ENCODE data around the gene PDE4D. TPM values are rescaled to one million over a fixed set of nuclear protein-coding genes. Genes with fewer than 3 reads are reported as not detected.

Gene PDE4D
- total RNA-seq, 1 experiment from 2014 or later, result 11.6 TPM

GRCh38 chr5:59665086-59665831 lies 228.3 kb downstream of the PDE4D start:
- CTCF ChIA-PET, result interaction anchor here (0.7 to 1.5 kb wide), 4 partner anchors 17 to 159 kb away, joined by 3 to 10 read pairs (median 3); no protein-coding TSS in a partner anchor
- no peak for DNase-seq
- H3K4me1 Mint-ChIP-seq (ENCODE audit: low read depth, unreplicated experiment), result peaks cover 22% of the 10 kb centered on the region
- no peaks in the 10 kb centered on the region for H3K27me3 Mint-ChIP-seq (ENCODE audit: unreplicated experiment)
- intact Hi-C loops (cut with micrococcal nuclease; ENCODE audit: unreplicated experiment), result no loop called here
- H3K4me3 Mint-ChIP-seq (ENCODE audit: low read depth, unreplicated experiment), result no peak overlapping the region
- TF ChIP-seq CTCF (IDR thresholded peaks at IDR 0.05; ENCODE audit: unreplicated experiment), result no peak
- no TSS peak for BruUV-seq (replicated peaks)
- no peak overlapping the region for H3K27ac Mint-ChIP-seq (ENCODE audit: unreplicated experiment)
- H3K36me3 Mint-ChIP-seq (ENCODE audit: insufficient read depth, unreplicated experiment), result no peaks in the 10 kb centered on the region
- H3K9me3 Mint-ChIP-seq (ENCODE audit: low read depth, unreplicated experiment), result no peaks in the 10 kb centered on the region

- no peak for DNase-seq
- no peak overlapping the region for H3K4me3 Mint-ChIP-seq (ENCODE audit: low read depth, unreplicated experiment)
- intact Hi-C loops (cut with micrococcal nuclease; ENCODE audit: unreplicated experiment), result loop anchor here (5.0 kb wide), 2 partner anchors 75 to 135 kb away; no protein-coding TSS in a partner anchor
- H3K4me1 Mint-ChIP-seq (ENCODE audit: low read depth, unreplicated experiment), result peaks cover 22% of the 10 kb centered on the region
- peak overlapping the region; percentile 91 for H3K27ac Mint-ChIP-seq (ENCODE audit: unreplicated experiment)
- no peaks in the 10 kb centered on the region for H3K27me3 Mint-ChIP-seq (ENCODE audit: unreplicated experiment)
- no TSS peak for BruUV-seq (replicated peaks)
- H3K9me3 Mint-ChIP-seq (ENCODE audit: low read depth, unreplicated experiment), result no peaks in the 10 kb centered on the region
- H3K36me3 Mint-ChIP-seq (ENCODE audit: insufficient read depth, unreplicated experiment), result no peaks in the 10 kb centered on the region
- CTCF ChIA-PET, result interaction anchor here (0.8 to 1.2 kb wide), 3 partner anchors 154 to 159 kb away, joined by 3 to 4 read pairs (median 4); no protein-coding TSS in a partner anchor
- TF ChIP-seq CTCF (IDR thresholded peaks at IDR 0.05; ENCODE audit: unreplicated experiment), result no peak
Measured at GRCh38 chr5:59661954-59662615, 231.4 kb downstream of the PDE4D start.

GRCh38 chr5:59661311-59661710 lies 232.2 kb downstream of the PDE4D start:
- Mint-ChIP-seq H3K4me1 (ENCODE audit: low read depth, unreplicated experiment) (peaks cover 23% of the 10 kb centered on the region), H3K36me3 (ENCODE audit: insufficient read depth, unreplicated experiment) (no peaks in the 10 kb centered on the region), H3K27ac (ENCODE audit: unreplicated experiment) (peak overlapping the region; percentile 91), H3K27me3 (ENCODE audit: unreplicated experiment) (no peaks in the 10 kb centered on the region), H3K4me3 (ENCODE audit: low read depth, unreplicated experiment) (no peak overlapping the region), H3K9me3 (ENCODE audit: low read depth, unreplicated experiment) (no peaks in the 10 kb centered on the region)
- CTCF ChIA-PET, result interaction anchor here (0.8 to 2.4 kb wide), 9 partner anchors 21 to 158 kb away, joined by 3 to 20 read pairs (median 5); no protein-coding TSS in a partner anchor
- no peak for DNase-seq
- no TSS peak for BruUV-seq (replicated peaks)
- intact Hi-C loops (cut with micrococcal nuclease; ENCODE audit: unreplicated experiment), result loop anchor here (5.0 kb wide), 2 partner anchors 74 to 136 kb away; no protein-coding TSS in a partner anchor
- no peak for TF ChIP-seq CTCF (IDR thresholded peaks at IDR 0.05; ENCODE audit: unreplicated experiment)

- H3K27ac Mint-ChIP-seq (ENCODE audit: unreplicated experiment), result no peak overlapping the region
- no peaks in the 10 kb centered on the region for H3K36me3 Mint-ChIP-seq (ENCODE audit: insufficient read depth, unreplicated experiment)
- CTCF ChIA-PET, result interaction anchor here (0.6 to 2.4 kb wide), 10 partner anchors 12 to 158 kb away, joined by 3 to 20 read pairs (median 4); no protein-coding TSS in a partner anchor
- H3K27me3 Mint-ChIP-seq (ENCODE audit: unreplicated experiment), result no peaks in the 10 kb centered on the region
- H3K4me1 Mint-ChIP-seq (ENCODE audit: low read depth, unreplicated experiment), result peaks cover 28% of the 10 kb centered on the region
- no peaks in the 10 kb centered on the region for H3K9me3 Mint-ChIP-seq (ENCODE audit: low read depth, unreplicated experiment)
- H3K4me3 Mint-ChIP-seq (ENCODE audit: low read depth, unreplicated experiment), result no peak overlapping the region
- no TSS peak for BruUV-seq (replicated peaks)
- peak; percentile 11 for DNase-seq
- intact Hi-C loops (cut with micrococcal nuclease; ENCODE audit: unreplicated experiment), result loop anchor here (1.0 to 5.0 kb wide), 3 partner anchors 73 to 154 kb away; no protein-coding TSS in a partner anchor
- peak; percentile 17 for TF ChIP-seq CTCF (IDR thresholded peaks at IDR 0.05; ENCODE audit: unreplicated experiment)
Measured at GRCh38 chr5:59660737-59661136, 232.8 kb downstream of the PDE4D start.

Data from Calu3 (cell line).